Naive thymus-derived CD8-positive, alpha-beta T cell (primary cell): ENCODE data around the gene HES2. TPM values are rescaled to one million over a fixed set of nuclear protein-coding genes. Genes with fewer than 3 reads are reported as not detected.
"Not testable (repeated sequence)": the region's sequence is repeated elsewhere in the genome, so short reads cannot be mapped to it uniquely, and the experiment has no call there.

ENCODE experiments used
- ATAC-seq, 2 donors: fragments of 150-1000 bp; cut with Tn5 transposase in 1 of 2; sonication (Bioruptor Pico), chemical (Tn5 transposase) in 1 of 2; 1 replicate in 1 of 2; 2 replicates in 1 of 2; pipeline ENCODE4 v1.10.0; 2021; ENCODE audit warnings: mild to moderate bottlenecking in 2 of 2, moderate library complexity in 2 of 2
- POLR2A ChIA-PET: fragments of 350-600 bp; sonication (Branson Sonifier 250); formaldehyde crosslinking; loops from one replicate; lab custom pipeline; 2021; ENCODE audit warnings: antibody characterized with exemption; lab: Charles Lee
- DNase-seq, 10 donors: peaks; one replicate each; pipeline versions ENCODE4 v3.0.0 to v3.0.0-alpha.2; 2020 to 2022
- H3K27ac Mint-ChIP-seq, 10 donors: one replicate each; pipeline ENCODE4 v1.8.0; 2020 to 2022; ENCODE audit warnings: mild to moderate bottlenecking in 10 of 10, mixed read lengths in 10 of 10, moderate library complexity in 4 of 10, inconsistent platforms in 1 of 10
- H3K27me3 Mint-ChIP-seq, 5 donors: one replicate each; pipeline ENCODE4 v1.8.0; 2021 to 2022; ENCODE audit warnings: mixed read lengths in 5 of 5
- H3K36me3 Mint-ChIP-seq, 3 donors: one replicate each; pipeline ENCODE4 v1.8.0; 2020 to 2022; ENCODE audit warnings: mixed read lengths in 3 of 3, mild to moderate bottlenecking in 2 of 3, inconsistent platforms in 1 of 3
- H3K4me1 Mint-ChIP-seq, 4 donors: one replicate each; pipeline ENCODE4 v1.8.0; 2021 to 2022; ENCODE audit warnings: mixed read lengths in 4 of 4
- H3K4me3 Mint-ChIP-seq, 10 donors: one replicate each; pipeline ENCODE4 v1.8.0; 2020 to 2022; ENCODE audit warnings: mild to moderate bottlenecking in 10 of 10, mixed read lengths in 10 of 10, moderate library complexity in 6 of 10, inconsistent platforms in 1 of 10
- H3K9me3 Mint-ChIP-seq, 9 donors: one replicate each; pipeline ENCODE4 v1.8.0; 2020 to 2022; ENCODE audit warnings: mixed read lengths in 9 of 9, mild to moderate bottlenecking in 3 of 9, inconsistent platforms in 1 of 9, moderate library complexity in 1 of 9
- polyA plus RNA-seq, 3 donors: library from polyadenylated mRNA; unstranded; fragments of 300-500 nt; fragmentation: Illumina TruSeq; gene quantifications; one replicate each; pipeline ENCODE4 v1.2.3, GENCODE V29; 2021
- total RNA-seq, 8 experiments: library from RNA in 2 of 8; stranded (reverse) in 2 of 8; gene quantifications; one replicate each; pipeline ENCODE4 v1.2.3 and lab custom pipeline; 2021 to 2026

Gene HES2
- total and polyA plus RNA-seq, 5 experiments from 2014 or later = not detected

DNA sequence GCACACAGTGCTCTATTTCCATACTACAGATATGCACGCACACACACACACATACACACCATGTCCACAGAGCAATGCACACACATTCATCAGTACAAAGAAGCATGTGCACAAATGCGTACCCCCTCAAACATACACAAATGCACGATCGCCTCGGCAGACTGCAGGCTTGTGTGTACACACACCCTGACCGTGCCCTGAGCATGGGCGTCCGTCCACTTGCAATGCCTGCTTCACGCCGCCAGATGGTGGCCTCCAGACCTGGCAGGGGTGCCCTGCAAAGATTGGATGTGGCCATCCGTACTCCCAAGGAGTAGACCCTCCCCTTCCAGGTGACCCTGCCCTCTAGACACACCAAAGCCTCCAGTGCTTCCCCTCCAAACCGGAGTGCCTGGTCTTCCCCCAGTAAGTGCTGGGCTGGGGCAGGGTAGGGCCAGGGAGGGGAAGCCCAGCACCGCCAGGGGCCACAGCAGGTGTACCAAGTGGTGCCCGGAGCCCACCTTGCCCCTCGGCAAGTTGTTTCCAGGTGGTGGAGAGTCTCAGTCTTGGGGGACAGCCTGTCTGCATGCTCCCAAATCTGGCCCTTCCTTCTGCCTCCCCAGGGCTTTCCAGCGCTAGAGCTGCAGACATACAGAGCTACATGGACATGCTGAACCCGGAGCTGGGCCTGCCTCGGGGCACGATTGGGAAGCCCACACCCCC is 25.5 kb upstream of the HES2 start:
- peak overlapping the region in 3 of 10 donors; percentile 14 to 56 (median 48) for H3K4me3 Mint-ChIP-seq
- H3K36me3 Mint-ChIP-seq = no peaks in the 10 kb centered on the region
- peak in 1 of 10 donors; percentile 46 for DNase-seq
- no peaks in the 10 kb centered on the region for H3K9me3 Mint-ChIP-seq
- ATAC-seq = no peak
- peaks cover 15 to 65% (median 24%) of the 10 kb centered on the region in 5 donors for H3K27me3 Mint-ChIP-seq
- H3K27ac Mint-ChIP-seq = peak overlapping the region in 1 of 10 donors; percentile 70
- POLR2A ChIA-PET = interaction anchor here (6.9 kb wide), 1 partner anchor 14 kb away, joined by 58 read pairs; no protein-coding TSS in a partner anchor
- peaks cover 12 to 29% (median 19%) of the 10 kb centered on the region in 4 donors for H3K4me1 Mint-ChIP-seq

DNA sequence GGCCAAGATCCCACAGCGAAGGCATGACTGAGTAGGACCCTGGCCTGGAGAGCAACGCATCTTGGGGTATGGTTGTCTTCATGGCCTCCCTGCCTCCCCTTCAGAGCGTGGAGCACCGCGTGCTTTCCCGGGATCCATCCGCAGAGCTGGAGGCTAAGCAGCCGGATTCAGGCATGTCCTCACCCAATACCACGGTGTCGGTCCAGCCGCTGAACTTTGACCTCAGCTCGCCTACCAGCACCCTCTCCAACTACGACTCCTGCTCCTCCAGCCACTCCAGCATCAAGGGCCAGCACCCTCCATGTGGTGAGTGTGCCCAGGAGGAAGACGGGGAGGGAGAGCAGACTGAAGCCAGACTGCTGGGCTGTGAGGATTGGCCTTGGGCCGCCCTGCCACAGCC is 24.7 kb upstream of the HES2 start:
- H3K4me3 Mint-ChIP-seq = no peak overlapping the region
- H3K4me1 Mint-ChIP-seq = peaks cover 9 to 28% (median 17%) of the 10 kb centered on the region in 4 donors
- no peak for ATAC-seq
- DNase-seq = no peak
- no peaks in the 10 kb centered on the region for H3K36me3 Mint-ChIP-seq
- POLR2A ChIA-PET = no interaction called here
- H3K27ac Mint-ChIP-seq = no peak overlapping the region
- H3K27me3 Mint-ChIP-seq = peaks cover 12 to 63% (median 20%) of the 10 kb centered on the region in 5 donors
- H3K9me3 Mint-ChIP-seq = no peaks in the 10 kb centered on the region

GRCh38 chr1:6443339-6444115 is 23.8 kb upstream of the HES2 start:
- H3K27me3 Mint-ChIP-seq = peaks cover 12 to 63% (median 20%) of the 10 kb centered on the region in 5 donors
- H3K4me1 Mint-ChIP-seq = peaks cover 9 to 26% (median 15%) of the 10 kb centered on the region in 4 donors
- no peak overlapping the region for H3K4me3 Mint-ChIP-seq
- H3K36me3 Mint-ChIP-seq = no peaks in the 10 kb centered on the region
- H3K9me3 Mint-ChIP-seq = no peaks in the 10 kb centered on the region
- POLR2A ChIA-PET = interaction anchor here (0.7 to 1.0 kb wide), 3 partner anchors 8 to 35 kb away, joined by 4 to 5 read pairs (median 5); no protein-coding TSS in a partner anchor
- H3K27ac Mint-ChIP-seq = no peak overlapping the region
- DNase-seq (no peak), ATAC-seq (no peak)

DNA sequence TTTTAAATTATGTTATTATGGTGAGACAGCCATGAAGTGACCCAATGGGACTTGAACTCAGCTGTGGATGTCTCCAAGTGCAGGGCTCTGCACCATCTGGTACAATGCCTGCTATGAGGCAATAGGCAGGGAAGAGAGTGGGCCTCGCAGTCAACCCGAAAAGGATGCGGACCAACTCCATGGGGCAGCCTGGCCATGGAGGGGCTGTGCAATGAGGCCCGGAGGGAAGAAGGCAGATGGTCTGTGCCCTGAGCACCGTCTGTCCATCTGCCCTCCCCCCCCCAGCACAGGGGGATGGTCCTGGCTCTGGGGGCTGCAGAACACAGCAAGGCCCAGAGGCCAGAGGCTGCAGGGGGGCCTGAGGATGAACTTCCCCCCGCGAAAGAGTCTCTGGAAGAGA is 21.9 kb upstream of the HES2 start:
- H3K4me1 Mint-ChIP-seq = peaks cover 14 to 26% (median 22%) of the 10 kb centered on the region in 4 donors
- DNase-seq = no peak
- H3K4me3 Mint-ChIP-seq = peak overlapping the region in 1 of 10 donors; percentile 29
- peaks cover 17 to 70% (median 26%) of the 10 kb centered on the region in 5 donors for H3K27me3 Mint-ChIP-seq
- H3K36me3 Mint-ChIP-seq = no peaks in the 10 kb centered on the region
- no peaks in the 10 kb centered on the region for H3K9me3 Mint-ChIP-seq
- no peak for ATAC-seq
- no peak overlapping the region for H3K27ac Mint-ChIP-seq
- POLR2A ChIA-PET = interaction anchor here (0.7 to 0.8 kb wide), 2 partner anchors 10 to 18 kb away, joined by 3 to 5 read pairs; no protein-coding TSS in a partner anchor

DNA sequence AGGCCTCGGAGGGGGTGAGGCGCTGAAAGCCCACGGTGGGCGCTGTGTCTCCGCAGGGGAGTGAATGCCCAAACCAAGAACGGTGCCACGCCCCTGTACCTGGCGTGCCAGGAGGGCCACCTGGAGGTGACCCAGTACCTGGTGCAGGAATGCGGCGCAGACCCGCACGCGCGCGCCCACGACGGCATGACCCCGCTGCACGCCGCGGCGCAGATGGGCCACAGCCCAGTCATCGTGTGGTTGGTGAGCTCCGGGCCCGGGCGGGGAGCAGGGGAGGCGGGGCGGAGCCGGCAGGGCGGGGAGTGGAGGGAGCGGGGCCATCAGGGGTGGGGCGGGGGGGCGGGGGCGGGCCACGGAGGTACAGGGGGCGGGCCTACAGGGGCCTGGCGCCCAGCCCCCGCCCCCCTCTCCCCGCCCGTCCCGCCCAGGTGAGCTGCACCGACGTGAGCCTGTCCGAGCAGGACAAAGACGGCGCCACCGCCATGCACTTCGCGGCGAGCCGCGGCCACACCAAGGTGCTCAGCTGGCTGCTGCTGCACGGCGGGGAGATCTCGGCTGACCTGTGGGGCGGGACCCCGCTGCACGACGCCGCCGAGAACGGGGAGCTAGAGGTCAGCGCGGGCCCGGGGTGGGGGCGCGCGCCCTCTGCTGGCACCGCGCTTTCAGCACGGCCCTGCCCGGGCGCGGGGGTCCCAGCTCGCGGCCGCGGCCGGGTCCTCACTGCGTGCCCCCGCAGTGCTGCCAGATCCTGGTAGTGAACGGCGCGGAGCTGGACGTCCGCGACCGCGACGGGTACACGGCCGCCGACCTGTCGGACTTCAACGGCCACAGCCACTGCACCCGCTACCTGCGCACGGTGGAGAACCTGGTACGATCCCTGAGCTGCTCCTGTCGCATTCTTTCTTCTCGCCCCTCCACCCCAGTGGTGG is 20.7 kb upstream of the HES2 start:
- POLR2A ChIA-PET = interaction anchor here (0.8 to 1.2 kb wide), 5 partner anchors 9 to 38 kb away, joined by 3 to 9 read pairs (median 5); partner anchors contain the start of gene TNFRSF25
- no peak overlapping the region for H3K27ac Mint-ChIP-seq
- no peaks in the 10 kb centered on the region for H3K9me3 Mint-ChIP-seq
- H3K36me3 Mint-ChIP-seq = no peaks in the 10 kb centered on the region
- H3K4me1 Mint-ChIP-seq = peaks cover 14 to 26% (median 20%) of the 10 kb centered on the region in 4 donors
- peak in 9 of 10 donors; percentile 48 to 81 (median 60) for DNase-seq
- H3K4me3 Mint-ChIP-seq = peak overlapping the region in 9 of 10 donors; percentile 22 to 79 (median 57)
- peak; percentile 78 to 79 for ATAC-seq
- H3K27me3 Mint-ChIP-seq = peaks cover 14 to 68% (median 23%) of the 10 kb centered on the region in 5 donors

- Mint-ChIP-seq H3K4me3 (peak overlapping the region in 8 of 10 donors; percentile 3 to 50 (median 41)), H3K27ac (peak overlapping the region in 4 of 10 donors; percentile 5 to 83 (median 38))
- POLR2A ChIA-PET = interaction anchor here (0.6 to 1.7 kb wide), 2 partner anchors 13 to 769 kb away, joined by 3 to 5 read pairs; no protein-coding TSS in a partner anchor
Measured at GRCh38 chr1:6438047-6438525, 18.4 kb upstream of the HES2 start.

DNA sequence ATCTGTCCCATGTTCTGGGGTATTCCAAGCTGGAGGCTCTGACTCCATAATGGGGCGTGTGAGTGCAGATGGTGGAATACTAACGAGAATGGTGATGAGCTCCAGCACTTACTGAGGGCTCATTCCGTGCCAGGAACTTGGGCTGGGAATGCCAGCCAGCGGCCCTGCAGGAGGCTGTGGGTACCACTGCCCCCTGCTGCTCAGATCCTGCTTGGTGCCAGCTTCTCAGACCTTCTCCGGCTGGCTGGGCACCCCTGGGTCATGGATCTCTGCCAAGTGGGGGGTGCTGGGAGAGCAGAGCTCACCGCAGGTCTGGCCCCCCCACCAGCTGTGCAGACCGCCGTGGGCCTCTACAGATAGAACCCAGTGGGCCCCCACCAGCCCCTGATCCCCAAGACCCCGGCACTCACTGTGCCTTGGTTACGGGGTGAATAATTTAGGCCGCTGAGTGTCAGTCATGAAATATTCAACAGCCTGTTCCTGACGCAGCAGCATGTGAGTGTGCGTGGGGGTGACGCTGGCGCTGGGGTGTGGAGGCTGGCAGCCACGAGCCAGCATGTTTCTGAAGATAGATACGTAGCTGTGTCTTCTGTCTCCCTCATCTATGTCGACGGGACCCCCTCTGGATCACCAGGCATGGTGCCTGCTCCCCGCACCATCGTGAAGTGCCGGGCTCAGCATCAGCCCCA is 17.4 kb upstream of the HES2 start:
- POLR2A ChIA-PET = interaction anchor here (0.6 to 1.7 kb wide), 2 partner anchors 14 to 18 kb away, joined by 3 to 5 read pairs; no protein-coding TSS in a partner anchor
- Mint-ChIP-seq H3K4me1 (peaks cover 8 to 17% (median 15%) of the 10 kb centered on the region in 4 donors), H3K27me3 (peaks cover 11 to 54% (median 16%) of the 10 kb centered on the region in 5 donors)
- H3K27ac Mint-ChIP-seq, H3K36me3 Mint-ChIP-seq, DNase-seq, ATAC-seq, H3K4me3 Mint-ChIP-seq, H3K9me3 Mint-ChIP-seq: not testable (repeated sequence)

More at GRCh38 chr1:6438047-6438525, 18.4 kb upstream of the HES2 start:
- H3K36me3 Mint-ChIP-seq = no peaks in the 10 kb centered on the region
- H3K27me3 Mint-ChIP-seq = peaks cover 11 to 54% (median 16%) of the 10 kb centered on the region in 5 donors
- H3K9me3 Mint-ChIP-seq = no peaks in the 10 kb centered on the region
- ATAC-seq = peak; percentile 64 to 71
- peaks cover 8 to 17% (median 15%) of the 10 kb centered on the region in 4 donors for H3K4me1 Mint-ChIP-seq
- peak; percentile 54 to 84 (median 73) for DNase-seq

GRCh38 chr1:6436277-6436676 is 16.6 kb upstream of the HES2 start:
- H3K4me3 Mint-ChIP-seq, DNase-seq, H3K27ac Mint-ChIP-seq, ATAC-seq, H3K9me3 Mint-ChIP-seq, H3K36me3 Mint-ChIP-seq: not testable (repeated sequence)
- H3K27me3 Mint-ChIP-seq = peaks cover 11 to 47% (median 14%) of the 10 kb centered on the region in 5 donors
- peaks cover 8 to 17% (median 14%) of the 10 kb centered on the region in 4 donors for H3K4me1 Mint-ChIP-seq
- POLR2A ChIA-PET = interaction anchor here (1.7 kb wide), 1 partner anchor 15 kb away, joined by 5 read pairs; no protein-coding TSS in a partner anchor

GRCh38 chr1:6435547-6435946 is 15.8 kb upstream of the HES2 start:
- H3K4me3 Mint-ChIP-seq = no peak overlapping the region
- ATAC-seq (no peak), DNase-seq (no peak)
- H3K9me3 Mint-ChIP-seq = no peaks in the 10 kb centered on the region
- peaks cover 8 to 17% (median 11%) of the 10 kb centered on the region in 4 donors for H3K4me1 Mint-ChIP-seq
- H3K27me3 Mint-ChIP-seq = peaks cover 11 to 43% (median 15%) of the 10 kb centered on the region in 5 donors
- H3K27ac Mint-ChIP-seq = no peak overlapping the region
- POLR2A ChIA-PET = no interaction called here
- no peaks in the 10 kb centered on the region for H3K36me3 Mint-ChIP-seq

DNA sequence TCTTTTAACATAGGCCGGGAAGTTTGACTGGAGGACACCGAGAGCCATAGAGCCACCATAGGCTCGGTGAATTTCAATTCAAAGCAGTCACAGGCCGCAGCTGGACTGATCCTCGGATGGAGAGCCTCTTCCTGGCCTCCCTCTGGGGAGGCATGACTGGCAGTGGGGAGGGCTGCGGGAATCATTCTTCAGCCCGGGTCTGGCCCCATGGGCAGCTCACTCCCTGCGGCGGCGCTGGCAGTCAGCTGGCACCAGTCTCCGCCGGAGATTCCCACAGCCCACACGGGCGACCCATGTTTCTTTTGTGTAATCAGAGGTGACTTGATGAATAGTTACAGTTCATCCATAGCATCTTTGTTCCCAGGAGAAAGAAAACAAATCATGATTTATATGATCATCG is 15.4 kb upstream of the HES2 start:
- Mint-ChIP-seq H3K36me3 (no peaks in the 10 kb centered on the region), H3K27ac (no peak overlapping the region), H3K9me3 (no peaks in the 10 kb centered on the region), H3K27me3 (peaks cover 11 to 43% (median 20%) of the 10 kb centered on the region in 5 donors), H3K4me3 (no peak overlapping the region), H3K4me1 (peaks cover 8 to 17% (median 11%) of the 10 kb centered on the region in 4 donors)
- POLR2A ChIA-PET = no interaction called here
- no peak for DNase-seq
- no peak for ATAC-seq

- POLR2A ChIA-PET = no interaction called here
- Mint-ChIP-seq H3K9me3 (no peaks in the 10 kb centered on the region), H3K36me3 (no peaks in the 10 kb centered on the region), H3K4me3 (no peak overlapping the region), H3K4me1 (peaks cover 5 to 12% (median 6%) of the 10 kb centered on the region in 4 donors), H3K27me3 (peaks cover 7 to 35% (median 17%) of the 10 kb centered on the region in 5 donors), H3K27ac (no peak overlapping the region)
- DNase-seq = no peak
- ATAC-seq = no peak
Measured at GRCh38 chr1:6434186-6434585, 14.5 kb upstream of the HES2 start.
